SHP77 treated with DMSO at 0.1 percent for 48 hours (cell line): Measurements from ENCODE around the gene TMEM127.
"Not testable (repeated sequence)": the region's sequence is repeated elsewhere in the genome, so short reads cannot be mapped to it uniquely, and the experiment has no call there.

Source experiments
- DNase-seq: peaks from one replicate; lab custom pipeline; 2025; lab: John Stamatoyannopoulos, UW

Gene TMEM127

DNA sequence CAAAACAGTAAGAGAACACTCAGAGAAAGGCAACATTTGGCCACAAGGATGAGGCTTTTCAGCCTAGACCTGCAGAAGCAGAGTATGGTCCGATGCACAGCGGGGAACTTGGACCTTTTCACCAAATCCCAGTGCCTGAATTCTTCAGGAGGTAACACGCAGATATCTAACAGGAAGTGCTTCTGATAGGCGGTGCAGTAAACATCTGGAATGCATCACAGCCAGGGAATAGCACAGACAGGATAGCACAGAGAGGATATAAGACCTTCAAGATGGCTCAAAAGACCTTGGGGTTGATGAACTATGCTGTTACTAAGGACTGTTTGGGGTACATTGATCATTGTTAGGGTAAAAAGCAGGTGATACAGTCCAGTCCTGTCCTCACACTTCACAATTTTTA lies 1.7 kb downstream of the TMEM127 start:
- no peak for DNase-seq

DNA sequence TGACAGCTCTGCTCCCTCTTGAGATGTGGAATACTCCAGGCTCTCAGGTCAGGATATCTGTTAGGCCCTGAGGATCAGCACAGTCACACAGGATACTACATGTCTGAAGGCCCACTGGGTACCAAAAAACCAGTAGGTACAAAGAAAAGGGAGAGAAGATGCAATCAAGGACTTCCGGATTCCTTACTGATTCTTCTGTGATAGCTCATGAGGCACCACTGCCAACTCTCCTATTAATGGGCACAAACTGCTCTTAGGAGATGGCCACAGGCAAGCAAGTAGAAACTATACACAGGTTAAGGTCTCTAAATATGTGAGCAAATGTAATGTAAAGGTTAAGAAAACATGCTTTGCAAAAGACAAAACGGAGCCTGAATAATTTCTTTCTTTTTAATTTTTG lies 3.5 kb downstream of the TMEM127 start:
- DNase-seq, result no peak

DNA sequence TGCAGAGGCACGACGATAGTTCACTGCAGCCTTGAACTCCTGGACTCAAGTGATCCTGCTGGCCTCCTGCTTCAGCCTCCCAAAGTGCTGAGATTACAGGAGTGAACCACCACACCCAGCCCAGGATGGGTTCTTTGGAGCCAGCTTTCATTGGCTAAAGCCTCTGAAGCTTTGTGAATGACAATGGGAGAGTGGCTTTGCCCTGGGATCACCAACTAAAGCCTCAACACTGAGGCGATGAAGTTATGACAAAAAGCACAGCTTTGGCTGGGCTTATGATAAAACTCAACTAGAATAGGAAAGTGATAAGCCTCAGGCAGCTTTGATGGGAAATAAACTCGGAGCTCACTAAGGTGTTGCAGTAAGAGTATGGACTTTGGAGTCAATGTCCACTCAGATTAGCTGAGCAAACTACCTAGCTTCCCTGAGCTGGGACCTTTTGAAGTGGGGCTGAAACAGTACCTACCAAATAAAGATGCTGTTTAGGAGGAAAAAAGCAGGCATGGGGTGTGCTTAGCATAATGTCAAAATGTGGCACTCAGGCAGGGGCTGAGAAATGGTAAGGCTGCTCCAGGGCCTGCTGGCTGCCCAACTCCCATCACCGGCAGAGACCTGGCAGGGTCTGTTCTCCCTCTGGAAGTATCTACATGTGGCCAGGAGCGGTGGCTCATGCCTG lies 4.3 kb downstream of the TMEM127 start:
- no peak for DNase-seq

DNA sequence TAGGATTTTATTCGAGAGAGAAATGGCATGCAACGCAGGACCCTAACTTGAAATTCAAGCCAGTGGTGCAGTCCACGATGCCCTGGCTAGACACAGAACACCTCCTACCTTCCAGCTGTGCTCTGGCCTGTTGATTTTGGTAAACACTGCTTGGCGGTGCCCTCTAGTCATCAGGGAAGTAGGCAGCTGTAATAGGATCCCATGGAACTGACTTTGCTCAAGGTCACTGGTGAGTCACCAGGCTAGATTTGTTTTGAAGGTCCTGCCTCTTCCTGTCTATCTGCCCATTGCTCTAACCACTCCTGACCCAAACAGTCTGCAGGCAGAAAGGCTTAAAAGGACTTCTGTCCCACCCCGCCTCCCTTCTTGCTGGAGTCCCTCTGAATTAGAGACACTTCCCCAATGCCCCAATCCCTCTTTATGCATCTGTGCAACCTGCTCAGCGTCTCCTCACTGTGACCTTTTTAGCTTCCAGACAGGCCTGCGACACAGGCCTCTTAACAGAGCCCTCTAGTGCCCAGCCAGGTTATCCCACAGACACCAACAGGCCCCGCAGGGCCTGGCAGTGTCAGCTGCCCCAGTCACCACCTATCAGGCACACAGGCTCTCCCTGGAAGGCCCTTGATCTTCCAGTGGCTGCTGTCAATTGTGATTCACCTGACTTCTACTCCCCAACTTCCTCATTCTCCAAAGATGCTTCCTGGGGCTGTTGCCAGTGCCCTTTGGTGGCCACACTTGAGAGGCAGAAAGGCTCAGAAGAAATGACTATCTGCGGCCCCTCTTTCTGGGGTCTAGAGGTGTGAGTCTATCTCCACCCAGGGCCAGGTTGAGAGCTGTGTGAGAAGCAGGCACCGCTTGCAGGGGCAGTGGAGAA lies 5.2 kb downstream of the TMEM127 start:
- peak; percentile 89 for DNase-seq

DNA sequence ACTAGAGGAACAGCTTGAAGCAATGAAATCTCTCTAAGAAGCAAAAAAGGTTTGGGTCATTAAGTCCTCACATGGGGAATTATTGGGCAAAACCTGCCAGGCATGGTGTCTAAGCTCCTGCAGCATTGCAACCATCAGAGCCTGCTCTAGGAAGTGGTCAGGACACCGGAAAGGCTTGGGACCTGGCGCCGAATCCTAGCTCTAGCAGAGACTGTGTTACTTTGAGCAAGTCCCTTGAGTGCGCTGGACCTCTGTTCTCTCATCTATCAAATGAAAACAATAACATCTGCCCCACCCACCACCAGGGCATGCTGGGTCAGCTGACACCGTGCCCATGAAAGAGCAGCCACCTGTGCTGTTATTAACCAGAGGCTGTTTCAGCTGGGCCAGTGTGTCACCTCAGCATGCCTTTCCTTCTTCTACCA lies 6.3 kb downstream of the TMEM127 start:
- DNase-seq, result peak; percentile 27

DNA sequence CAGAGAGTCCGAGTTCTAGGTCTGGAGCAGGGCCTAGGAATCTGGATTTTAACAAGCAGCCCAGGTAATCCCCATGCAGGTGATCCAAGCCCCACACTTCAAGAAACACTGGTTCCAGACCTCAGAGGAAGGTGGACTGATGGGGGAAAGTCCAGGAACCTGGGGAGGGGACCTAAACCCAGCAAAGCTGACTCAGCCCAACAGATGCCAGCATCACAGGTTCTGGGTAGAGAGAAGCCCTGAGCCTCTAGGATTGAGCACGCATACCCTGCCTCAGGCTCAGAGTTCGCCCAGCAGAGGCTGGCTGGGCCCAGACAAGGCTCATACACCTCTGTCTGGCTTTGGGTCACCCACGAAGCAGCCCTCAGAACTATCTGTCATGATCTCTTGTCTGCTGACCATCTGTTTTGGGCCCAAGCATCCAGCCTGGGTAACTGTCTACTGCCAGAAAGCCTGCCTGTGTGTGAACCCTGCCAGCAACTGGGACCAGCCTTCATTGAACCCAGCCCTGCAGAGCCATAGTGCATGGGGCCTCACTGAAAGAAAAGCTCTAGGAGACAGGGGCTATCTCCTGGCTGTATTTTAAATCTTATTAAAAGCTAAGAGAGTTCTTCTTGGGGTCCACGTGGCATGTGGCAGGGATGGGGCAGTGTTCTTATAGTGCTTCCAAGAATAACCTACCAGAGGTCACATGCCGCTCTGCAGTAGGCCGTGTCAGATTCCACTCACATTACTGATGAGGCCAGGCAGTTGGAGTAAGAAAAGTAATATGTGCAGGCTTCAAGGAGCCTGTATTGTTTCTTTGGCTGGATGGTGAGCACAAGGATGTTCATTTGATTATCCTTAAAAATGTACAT lies 7.4 kb downstream of the TMEM127 start:
- no peak for DNase-seq

DNA sequence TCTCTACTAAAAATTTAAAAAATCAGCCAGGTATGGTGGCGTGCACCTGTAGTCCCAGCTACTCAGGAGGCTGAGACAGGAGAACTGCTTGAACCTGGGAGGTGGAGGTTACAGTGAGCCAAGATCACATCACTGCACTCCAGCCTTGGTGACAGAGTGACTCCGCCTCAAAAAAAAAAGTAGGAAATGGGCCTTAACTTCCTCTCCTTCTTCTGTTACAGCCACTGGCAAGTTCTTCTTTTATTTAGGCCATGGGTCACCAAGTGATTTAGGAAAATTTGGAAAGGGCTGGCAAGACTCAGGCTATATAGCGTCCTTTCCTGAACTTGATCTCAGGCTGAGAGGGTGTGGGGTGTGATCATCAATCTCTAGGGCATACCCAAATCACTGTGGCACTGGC lies 8.1 kb downstream of the TMEM127 start:
- DNase-seq, result not testable (repeated sequence)

DNA sequence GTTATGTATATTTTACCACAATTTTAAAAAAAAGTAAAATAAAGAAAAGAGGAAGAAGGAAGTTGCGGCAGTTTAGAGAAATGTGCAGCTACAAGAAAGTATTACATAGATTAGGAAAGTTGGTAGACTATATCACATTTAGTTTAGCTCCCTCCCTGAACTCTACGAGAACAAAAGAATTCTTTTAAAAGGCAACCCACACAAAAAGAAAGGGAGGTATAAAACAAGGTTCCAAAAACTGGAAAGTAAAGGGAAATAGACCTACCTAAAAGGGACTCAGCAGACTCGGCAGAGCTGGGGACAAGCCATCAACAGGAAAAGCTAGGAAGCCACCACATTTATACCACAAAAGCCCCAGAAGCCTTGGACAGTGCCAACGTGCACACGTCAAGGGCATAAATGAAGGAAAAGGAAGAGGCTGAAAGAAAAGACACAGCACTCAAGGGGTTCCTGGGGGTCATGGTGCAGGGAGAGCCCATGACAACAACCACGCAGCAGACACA lies 9.1 kb downstream of the TMEM127 start:
- no peak for DNase-seq

DNA sequence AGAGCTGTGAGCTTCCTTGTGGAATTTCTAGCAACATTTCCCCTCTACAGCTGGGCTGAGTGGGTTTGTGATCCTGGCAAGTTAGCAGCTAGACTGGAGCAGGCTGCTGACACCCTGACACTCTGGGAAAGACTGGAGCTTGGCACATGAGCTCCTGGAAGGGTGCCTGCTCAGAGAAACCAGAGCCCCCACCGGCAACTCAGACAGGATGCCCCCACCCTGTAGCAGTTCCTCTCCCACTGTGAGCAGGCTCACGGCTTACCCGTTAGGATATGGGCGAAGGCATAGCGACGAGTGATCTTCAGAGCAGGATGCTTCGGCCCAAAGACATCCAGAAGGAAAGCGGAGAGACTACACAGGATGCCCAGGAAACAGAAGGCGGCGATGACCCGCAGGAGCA lies 11.2 kb downstream of the TMEM127 start:
- DNase-seq, result no peak

DNA sequence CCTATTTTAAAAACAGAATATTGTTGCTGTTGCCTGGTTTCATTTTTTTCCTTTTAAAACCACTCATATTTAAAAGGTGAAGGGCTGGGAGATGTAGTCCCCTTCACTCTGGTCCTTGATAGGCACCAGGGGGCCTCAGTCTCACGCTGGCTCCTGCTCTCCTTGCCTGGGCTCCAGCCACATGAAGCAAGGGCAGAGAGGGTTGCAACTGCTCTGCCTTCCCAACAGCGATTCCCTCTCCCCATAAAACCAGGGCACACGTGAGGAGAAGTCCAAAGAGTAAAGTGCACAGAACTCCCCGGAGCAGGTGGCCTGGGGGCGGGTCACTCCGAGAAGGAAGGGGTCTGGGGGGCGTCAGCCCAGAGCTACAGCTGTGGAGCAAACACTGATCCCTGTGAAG lies 12.8 kb downstream of the TMEM127 start:
- no peak for DNase-seq

DNA sequence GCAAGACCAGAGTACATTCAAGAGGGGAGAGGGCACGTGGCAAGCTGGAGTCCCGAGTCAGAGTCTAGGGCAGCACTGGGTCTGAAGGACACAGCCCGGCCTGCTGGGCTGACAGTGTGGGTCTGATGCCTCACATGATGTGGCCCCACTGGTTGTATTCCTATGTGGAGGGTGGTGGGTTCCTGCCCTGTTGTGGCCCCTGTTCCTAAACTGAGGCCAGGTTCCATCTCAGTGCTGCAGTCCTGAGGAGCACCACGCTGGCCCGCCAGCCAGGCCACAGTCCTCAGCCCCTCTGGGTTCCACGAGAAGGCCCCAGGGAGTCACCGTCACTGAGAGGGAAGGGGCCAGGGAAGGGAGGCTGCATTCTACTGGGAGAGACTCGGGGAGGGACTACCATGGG lies 13.3 kb downstream of the TMEM127 start:
- DNase-seq, result no peak

DNA sequence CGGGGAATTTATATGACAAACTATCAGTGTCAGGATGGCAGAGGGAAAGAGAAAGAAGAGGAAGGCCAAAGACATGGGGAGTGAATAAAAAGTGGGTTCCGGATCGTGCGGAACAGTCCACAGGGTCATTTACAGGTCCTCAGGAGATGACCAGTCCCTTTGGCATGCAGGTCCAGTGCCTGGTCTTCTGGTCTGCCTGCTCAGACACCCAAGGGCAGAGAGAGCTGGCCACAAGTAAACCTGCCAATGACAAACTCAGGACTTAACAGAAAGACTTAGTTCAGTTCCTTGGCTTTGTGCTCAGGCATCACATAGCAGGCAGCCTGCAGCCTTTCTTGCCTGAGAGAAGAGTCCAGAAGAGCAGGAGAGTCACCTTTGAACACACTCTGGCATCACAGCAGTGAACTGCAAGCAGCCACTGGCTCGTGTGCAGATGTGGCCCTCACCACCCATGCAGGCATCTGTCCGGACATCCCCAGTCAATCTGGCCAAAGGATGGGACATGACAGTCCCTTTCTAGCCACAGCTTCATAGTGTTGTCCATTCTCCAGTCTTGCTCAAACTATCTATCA lies 14.0 kb downstream of the TMEM127 start:
- DNase-seq, result no peak

DNA sequence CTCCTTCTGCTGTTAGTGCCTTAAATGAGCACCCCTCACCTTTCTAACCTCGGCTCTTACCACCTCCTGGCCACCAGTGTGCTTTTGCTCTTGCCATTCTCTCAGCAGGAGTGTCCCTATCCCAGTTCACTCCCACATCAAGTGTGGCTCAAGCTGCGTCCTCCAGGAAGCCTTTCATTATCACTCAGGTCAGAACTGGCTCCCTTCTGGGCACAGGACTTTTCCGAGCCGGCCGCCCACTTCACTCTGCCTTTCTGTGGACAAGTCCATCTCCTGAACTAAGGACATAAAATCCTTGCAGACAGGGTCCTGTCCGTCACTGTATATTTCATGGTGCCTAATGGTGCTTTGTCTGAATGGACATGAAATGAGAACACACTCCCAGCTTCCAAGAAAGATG lies 15.6 kb downstream of the TMEM127 start:
- DNase-seq, result no peak

DNA sequence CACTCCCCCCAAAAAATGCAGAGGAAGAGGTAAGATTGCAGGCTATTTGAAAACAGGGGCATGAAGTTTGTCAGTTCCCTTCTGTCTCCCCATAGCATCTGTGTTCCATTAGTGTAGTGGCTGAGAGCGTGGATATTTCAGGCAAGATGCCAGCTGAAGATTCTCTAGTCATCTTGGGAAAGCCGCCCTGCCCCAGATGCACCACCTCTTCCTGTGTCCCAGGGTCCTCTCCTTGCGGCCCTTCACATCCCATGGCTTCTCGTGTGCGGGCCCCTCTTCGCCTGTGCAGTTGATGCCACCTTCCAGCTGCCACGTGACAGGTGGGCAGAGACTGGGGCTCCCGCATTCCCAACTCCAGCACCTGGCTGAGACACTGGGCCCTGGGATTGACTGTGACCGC lies 16.1 kb downstream of the TMEM127 start:
- DNase-seq, result no peak

DNA sequence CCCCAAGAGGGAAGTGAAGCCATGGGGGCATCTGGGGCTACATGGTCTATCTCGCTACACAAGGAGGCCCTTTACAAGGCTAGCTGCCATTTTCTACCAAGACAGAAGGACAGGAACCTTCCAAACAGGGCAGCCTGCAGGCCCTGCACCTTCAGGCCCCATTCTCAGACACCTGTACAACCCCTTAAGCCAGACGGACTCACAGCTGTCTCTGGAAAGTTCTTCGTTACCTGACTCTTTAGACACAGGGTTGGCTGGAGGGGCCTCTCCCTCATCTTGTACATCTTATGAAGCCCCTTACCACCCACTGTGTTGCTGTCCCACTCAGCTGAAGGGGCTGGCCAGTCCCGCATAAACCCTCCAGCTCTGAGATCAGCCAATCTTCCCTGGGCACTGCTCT lies 17.2 kb downstream of the TMEM127 start:
- no peak for DNase-seq

DNA sequence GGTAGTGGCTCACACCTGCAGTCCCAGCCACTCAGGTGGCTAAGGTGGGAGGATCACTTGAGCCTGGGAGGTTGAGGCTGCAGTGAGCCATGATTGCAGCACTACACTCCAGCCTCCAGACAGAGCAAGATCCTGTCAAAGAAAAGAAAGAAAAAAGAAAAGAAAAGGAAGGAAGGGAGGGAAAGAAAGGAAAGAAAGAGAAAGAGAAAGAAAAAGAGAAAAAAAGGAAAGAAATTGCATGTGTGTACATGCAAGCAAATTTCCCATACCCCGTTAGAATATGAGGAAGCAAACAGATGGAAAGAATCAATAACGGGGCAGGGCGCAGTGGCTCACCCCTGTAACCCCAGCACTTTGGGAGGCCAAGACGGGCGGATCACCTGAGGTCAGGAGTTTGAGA lies 17.9 kb downstream of the TMEM127 start:
- no peak for DNase-seq

DNA sequence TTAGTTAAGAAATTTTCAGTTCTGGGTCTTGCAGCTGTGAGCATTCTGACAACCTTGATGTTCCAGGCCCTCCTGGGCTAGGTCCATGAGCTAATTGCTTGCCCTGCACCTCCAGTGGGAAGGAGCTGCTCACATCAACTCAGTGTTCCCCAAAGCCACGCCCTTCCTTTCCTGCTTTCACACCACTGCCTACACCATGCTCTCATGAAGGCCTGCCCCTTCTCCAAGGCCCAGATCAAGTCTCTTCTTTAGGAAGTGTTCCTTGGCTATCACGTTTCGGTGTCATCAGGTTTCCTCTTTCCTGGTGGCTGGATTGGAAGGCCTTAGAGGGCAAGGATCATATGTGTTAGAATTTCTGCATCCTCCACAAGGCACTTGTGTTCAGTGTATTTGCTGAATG lies 18.8 kb downstream of the TMEM127 start:
- no peak for DNase-seq

DNA sequence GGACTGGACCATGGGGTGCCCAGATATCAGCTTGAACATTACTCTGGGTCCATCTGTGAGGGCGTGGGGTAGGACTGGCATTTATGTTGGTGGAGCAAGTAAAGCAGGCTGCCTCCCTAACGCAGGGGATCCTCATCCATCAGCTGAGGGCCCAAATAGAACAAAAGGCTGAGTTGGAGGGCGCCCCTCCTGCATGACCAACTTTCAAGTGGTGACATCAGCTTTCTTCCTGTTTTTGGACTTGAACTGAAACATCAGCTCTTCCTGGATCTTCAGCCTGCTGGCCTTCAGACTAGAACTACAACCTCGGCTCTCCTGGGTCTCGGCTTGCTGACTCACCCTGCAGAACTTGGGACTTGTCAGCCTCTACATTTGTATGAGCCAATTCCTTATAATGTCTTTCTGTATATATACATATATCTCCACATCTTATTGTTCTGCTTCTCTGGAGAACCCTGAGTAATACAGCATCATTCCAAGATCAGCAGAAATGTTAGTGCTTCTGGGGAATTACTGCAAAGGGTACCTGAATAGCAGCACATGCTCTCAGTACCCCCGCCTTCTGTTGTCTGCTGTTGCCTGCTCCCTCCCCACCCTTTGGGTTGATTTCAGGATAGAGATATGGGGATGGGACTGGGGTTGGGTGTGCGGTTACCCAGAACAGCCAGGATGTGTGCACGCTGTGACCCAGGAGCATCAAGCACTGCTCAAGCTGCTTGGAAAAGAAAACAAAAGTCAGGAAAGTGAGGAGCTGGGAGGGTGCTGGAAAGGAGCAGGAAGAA lies 20.0 kb downstream of the TMEM127 start:
- no peak for DNase-seq

DNA sequence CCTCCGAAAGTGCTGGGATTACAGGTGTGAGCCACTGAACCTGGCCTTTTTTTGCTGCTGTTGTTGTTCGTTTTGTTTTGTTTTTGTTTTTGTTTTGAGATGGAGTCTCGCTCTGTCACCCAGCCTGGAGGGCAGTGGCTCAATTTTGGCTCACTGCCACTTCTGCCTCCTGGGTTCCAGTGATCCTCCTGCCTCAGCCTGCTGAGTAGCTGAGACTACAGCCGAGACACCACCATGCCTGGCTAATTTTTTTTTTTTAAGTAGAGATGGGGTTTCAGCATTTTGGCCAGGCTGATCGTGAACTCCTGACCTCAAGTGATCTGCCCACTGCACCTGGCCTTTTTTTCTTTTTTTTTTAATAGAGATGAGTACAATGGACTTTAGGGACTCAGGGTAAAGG lies 22.0 kb downstream of the TMEM127 start:
- DNase-seq, result no peak

DNA sequence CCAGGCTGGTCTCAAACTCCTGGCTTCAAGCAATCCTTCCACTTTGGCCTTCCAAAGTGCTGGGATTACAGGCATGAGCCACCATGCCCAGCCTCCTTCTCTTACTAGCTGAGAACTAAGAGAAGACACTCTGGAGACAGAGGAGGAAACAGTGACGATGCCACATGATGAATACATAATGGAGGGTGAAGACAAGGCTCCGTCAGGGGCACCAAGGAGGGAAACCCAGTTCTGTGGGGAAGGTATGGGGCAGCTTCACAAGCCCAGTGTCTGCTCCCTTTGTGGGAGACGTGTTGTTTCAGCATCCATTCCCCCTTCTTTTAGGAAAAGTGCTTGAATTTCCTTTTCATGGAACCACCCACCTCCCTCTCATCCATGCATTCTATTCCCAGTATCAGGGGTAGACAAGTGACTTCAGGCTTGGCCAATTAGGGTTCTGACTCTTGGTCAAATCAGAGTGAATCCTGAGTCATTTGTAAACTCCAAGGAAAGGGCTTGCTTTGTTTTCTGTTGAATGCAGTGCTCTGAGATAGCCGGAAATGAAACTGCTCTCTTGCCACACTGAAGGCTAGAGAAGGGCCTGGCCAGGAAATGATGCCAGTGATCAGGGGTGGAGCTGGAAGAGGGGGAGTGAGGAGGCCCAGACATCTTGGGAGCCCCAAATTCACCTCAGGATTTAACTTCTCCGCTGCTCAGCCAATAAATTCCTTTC lies 23.7 kb downstream of the TMEM127 start:
- DNase-seq, result no peak

DNA sequence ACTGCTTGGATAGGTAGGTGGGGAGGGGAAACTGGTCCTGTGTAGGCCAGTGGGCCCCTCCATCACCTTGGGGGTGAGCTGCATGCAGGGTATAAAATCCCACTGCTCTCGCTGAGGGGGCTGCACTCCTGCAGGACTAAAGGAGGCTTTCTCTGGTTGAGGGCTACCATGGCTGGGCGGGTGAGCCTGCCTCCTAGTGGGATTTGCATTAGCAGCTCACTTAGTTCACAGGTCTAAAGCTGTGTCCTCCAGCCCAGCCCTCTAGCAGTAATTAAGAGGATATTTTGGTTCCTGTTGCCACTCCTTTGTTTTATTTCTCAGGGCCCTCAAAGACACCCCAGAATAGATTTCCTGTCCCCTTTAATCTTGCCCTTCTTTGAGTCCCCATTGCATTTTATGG lies 24.6 kb downstream of the TMEM127 start:
- no peak for DNase-seq
